GM12891 (cell line): ENCODE measurements around the gene SPATA46.
"Not testable (repeated sequence)": the region's sequence is repeated elsewhere in the genome, so short reads cannot be mapped to it uniquely, and the experiment has no call there.

Experiments used
- POLR2A ChIP-seq: IDR thresholded peaks from 2 replicates; pipeline ENCODE4 v1.6.1; 2011; ENCODE audit warnings: low read depth, low read length, control low read depth
- POLR2AphosphoS5 ChIP-seq: IDR thresholded peaks from 2 replicates; pipeline ENCODE4 v1.6.1; 2011; ENCODE audit warnings: low read depth, low read length, control low read depth
- TAF1 ChIP-seq: IDR thresholded peaks from 2 replicates; pipeline ENCODE4 v1.6.1; 2011; ENCODE audit warnings: low read depth, low read length, control low read depth

DNA sequence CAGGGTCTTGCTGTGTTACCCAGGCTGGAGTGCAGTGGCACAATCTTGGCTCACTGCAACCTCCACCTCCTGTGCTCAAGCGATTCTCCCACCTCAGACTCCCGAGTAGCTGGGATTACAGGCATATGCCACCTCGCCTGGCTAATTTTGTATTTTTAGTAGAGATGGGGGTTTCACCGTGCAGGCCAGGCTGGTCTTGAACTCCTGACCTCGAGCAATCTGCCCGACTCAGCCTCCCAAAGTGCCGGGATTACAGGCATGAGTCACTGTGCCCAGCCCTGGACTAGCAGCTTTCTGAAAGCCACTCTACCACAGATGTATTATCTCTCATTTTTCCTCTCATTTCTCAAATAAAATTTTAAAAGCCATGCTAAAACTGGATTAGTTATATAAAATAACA, 41.9 kb upstream of the SPATA46 start:
- not testable (repeated sequence) for TF ChIP-seq POLR2AphosphoS5, POLR2A, TAF1
